Measurements from ENCODE around the gene AP5Z1.

- TF ChIP-seq POLR2AphosphoS5 (IDR thresholded peaks at IDR 0.05; ENCODE audit: insufficient read depth in 1 of 2, low read depth in 1 of 2) (no peak), CTCF (IDR thresholded peaks at IDR 0.05) (no peak), POLR2A (IDR thresholded peaks at IDR 0.05) (no peak)
Observed at GRCh38 chr7:4788627-4789189, 13.3 kb downstream of the AP5Z1 start.

Data from vagina (tissue), 2 donors.